ENCODE measurements around the gene PLEKHH1.
"Not testable (repeated sequence)": the region's sequence is repeated elsewhere in the genome, so short reads cannot be mapped to it uniquely, and the experiment has no call there.

Gene PLEKHH1

DNA sequence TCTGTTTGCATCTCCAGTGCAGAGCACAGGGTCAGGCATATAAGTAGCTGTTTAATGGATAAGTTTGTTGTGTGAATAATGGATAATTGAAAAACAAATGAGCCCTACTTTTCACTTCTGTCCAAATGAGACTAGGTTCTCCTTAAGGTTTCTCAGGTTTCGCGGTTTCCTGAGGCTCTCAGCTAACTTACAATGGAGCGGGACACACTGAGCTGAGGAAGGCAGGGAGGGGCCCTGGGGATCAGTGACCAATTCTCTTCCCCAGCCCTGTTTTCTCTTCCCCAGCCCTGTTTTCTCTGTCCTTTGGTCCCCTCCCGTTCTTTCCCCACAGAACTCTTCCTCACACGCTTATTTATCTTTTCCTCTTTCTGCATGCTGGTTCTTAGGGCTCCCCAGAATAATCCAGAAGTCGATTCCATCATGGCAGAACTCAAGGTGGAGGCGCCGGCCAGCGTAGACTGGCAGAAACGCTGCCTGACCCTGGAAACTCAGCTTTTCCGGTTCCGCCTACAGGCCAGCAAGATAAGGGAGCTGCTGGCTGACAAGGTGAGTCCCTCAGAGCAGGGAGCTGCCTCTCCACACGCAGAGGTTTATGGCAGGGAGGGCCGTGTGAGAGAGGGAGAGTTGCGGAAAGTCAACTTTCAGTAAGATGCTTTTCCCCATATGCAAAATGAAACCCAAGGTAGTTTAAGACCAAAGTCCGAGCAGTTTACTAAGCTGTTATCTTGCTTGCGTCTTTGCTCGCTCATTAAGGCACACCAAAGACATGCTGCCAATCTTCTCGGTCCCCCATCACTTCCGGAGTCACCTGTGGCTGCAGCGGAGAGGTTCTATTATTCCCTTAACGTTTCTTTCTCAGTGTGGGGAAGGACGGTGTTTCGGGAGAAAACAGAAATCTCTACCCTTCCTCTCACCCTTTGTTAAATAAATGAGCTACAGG, 8.6 kb downstream of the PLEKHH1 start:
- no peak overlapping the region for H3K27ac ChIP-seq (replicated peaks)
- TF ChIP-seq GABPA (IDR thresholded peaks at IDR 0.05; ENCODE audit: low read depth), result no peak
- TF ChIP-seq, protein P1, sequence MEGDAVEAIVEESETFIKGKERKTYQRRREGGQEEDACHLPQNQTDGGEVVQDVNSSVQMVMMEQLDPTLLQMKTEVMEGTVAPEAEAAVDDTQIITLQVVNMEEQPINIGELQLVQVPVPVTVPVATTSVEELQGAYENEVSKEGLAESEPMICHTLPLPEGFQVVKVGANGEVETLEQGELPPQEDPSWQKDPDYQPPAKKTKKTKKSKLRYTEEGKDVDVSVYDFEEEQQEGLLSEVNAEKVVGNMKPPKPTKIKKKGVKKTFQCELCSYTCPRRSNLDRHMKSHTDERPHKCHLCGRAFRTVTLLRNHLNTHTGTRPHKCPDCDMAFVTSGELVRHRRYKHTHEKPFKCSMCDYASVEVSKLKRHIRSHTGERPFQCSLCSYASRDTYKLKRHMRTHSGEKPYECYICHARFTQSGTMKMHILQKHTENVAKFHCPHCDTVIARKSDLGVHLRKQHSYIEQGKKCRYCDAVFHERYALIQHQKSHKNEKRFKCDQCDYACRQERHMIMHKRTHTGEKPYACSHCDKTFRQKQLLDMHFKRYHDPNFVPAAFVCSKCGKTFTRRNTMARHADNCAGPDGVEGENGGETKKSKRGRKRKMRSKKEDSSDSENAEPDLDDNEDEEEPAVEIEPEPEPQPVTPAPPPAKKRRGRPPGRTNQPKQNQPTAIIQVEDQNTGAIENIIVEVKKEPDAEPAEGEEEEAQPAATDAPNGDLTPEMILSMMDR (IDR thresholded peaks at IDR 0.05; ENCODE audit: insufficient read depth, low read length), result no peak
- TF ChIP-seq SPI1 (IDR thresholded peaks at IDR 0.05; ENCODE audit: borderline replicate concordance, low read depth), result no peak
- TF ChIP-seq, protein P2, sequence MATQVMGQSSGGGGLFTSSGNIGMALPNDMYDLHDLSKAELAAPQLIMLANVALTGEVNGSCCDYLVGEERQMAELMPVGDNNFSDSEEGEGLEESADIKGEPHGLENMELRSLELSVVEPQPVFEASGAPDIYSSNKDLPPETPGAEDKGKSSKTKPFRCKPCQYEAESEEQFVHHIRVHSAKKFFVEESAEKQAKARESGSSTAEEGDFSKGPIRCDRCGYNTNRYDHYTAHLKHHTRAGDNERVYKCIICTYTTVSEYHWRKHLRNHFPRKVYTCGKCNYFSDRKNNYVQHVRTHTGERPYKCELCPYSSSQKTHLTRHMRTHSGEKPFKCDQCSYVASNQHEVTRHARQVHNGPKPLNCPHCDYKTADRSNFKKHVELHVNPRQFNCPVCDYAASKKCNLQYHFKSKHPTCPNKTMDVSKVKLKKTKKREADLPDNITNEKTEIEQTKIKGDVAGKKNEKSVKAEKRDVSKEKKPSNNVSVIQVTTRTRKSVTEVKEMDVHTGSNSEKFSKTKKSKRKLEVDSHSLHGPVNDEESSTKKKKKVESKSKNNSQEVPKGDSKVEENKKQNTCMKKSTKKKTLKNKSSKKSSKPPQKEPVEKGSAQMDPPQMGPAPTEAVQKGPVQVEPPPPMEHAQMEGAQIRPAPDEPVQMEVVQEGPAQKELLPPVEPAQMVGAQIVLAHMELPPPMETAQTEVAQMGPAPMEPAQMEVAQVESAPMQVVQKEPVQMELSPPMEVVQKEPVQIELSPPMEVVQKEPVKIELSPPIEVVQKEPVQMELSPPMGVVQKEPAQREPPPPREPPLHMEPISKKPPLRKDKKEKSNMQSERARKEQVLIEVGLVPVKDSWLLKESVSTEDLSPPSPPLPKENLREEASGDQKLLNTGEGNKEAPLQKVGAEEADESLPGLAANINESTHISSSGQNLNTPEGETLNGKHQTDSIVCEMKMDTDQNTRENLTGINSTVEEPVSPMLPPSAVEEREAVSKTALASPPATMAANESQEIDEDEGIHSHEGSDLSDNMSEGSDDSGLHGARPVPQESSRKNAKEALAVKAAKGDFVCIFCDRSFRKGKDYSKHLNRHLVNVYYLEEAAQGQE (IDR thresholded peaks at IDR 0.05; ENCODE audit: insufficient replicate concordance, low read depth), result no peak
- no peak for TF ChIP-seq POLR2AphosphoS5 (IDR thresholded peaks at IDR 0.05; ENCODE audit: low read depth)
- H3K4me3 ChIP-seq (replicated peaks; ENCODE audit: insufficient read depth, low read length), result no peak overlapping the region
- DNase-seq (ENCODE audit: low read depth in 1 of 2, low spot score in 1 of 2), result no peak
- no peaks in the 10 kb centered on the region for H3K27me3 ChIP-seq (ENCODE audit: insufficient read depth, poor library complexity, severe bottlenecking)

DNA sequence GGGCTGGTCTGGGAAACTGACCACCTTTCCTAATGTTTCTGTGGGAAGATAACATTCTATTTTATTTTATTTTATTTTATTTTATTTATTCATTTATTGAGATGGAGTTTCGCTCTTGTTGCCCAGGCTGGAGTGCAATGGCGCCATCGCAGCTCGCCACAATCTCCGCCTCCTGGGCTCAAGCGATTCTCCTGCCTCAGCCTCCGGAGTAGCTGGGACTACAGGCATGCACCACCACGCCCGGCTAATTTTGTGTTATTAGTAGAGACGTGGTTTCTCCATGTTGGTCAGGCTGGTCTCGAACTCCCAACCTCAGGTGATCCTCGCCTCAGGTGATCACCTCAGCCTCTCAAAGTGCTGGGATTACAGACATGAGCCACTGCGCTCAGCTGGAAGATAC, 9.5 kb downstream of the PLEKHH1 start:
- not testable (repeated sequence) for DNase-seq (ENCODE audit: low read depth in 1 of 2, low spot score in 1 of 2); H3K4me3 ChIP-seq (replicated peaks; ENCODE audit: insufficient read depth, low read length); H3K27ac ChIP-seq (replicated peaks); H3K27me3 ChIP-seq (ENCODE audit: insufficient read depth, poor library complexity, severe bottlenecking)

DNA sequence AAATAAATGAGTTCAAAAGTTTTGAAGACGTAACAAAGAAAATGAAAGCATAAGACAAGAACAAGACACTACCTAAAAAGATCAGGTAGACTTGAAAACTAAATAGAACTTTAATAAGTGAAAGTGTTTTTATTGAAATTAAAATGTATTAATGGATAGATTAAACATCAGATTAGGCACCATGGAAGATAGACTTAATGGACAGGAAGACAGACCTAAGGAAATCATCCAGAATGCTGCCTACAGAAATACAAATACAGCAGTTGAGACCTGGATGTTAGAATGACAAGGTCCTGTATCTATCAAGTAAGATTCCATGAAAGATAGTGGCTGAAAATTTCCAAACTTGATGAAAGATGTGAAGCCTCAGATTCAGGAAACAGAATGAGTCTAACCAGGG, 11.5 kb downstream of the PLEKHH1 start:
- Histone ChIP-seq H3K27ac (replicated peaks) (no peak overlapping the region), H3K27me3 (ENCODE audit: insufficient read depth, poor library complexity, severe bottlenecking) (no peaks in the 10 kb centered on the region), H3K4me3 (replicated peaks; ENCODE audit: insufficient read depth, low read length) (no peak overlapping the region)
- no peak for DNase-seq (ENCODE audit: low read depth in 1 of 2, low spot score in 1 of 2)
- no peak for TF ChIP-seq SPI1 (IDR thresholded peaks at IDR 0.05; ENCODE audit: borderline replicate concordance, low read depth)
- no peak for TF ChIP-seq GABPA (IDR thresholded peaks at IDR 0.05; ENCODE audit: low read depth)
- TF ChIP-seq, protein P2 (IDR thresholded peaks at IDR 0.05; ENCODE audit: insufficient replicate concordance, low read depth), result no peak
- no peak for TF ChIP-seq POLR2AphosphoS5 (IDR thresholded peaks at IDR 0.05; ENCODE audit: low read depth)
- TF ChIP-seq, protein P1 (IDR thresholded peaks at IDR 0.05; ENCODE audit: insufficient read depth, low read length), result no peak

DNA sequence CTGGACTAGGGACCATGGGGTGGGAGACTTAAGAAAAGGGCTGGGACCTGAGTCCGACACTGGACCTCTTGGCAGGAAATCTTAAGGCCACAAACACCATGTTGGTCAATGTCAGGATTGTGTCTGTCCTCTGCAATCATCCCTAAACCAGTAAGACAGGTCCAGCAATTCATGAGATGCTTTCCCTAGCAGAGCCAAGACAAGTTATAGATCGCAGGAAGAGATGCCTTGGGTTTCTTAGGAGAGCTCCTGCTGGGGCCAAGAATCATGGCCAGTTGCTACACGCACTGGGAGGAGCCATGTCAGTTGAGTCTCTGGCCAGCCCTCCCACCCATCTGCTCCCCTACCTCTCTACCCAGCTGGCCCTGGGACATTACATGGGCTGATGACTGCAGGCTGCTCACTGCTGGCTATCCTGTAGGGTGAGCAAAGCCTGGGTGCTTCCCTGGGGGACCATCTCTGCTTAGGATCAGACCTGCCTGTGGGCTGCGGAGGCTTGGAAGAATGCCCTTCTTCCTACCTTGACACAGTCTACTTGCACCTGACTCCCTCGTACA, 14.2 kb downstream of the PLEKHH1 start:
- Histone ChIP-seq H3K27ac (replicated peaks) (no peak overlapping the region), H3K27me3 (ENCODE audit: insufficient read depth, poor library complexity, severe bottlenecking) (no peaks in the 10 kb centered on the region), H3K4me3 (replicated peaks; ENCODE audit: insufficient read depth, low read length) (no peak overlapping the region)
- TF ChIP-seq GABPA (IDR thresholded peaks at IDR 0.05; ENCODE audit: low read depth) (no peak), SPI1 (IDR thresholded peaks at IDR 0.05; ENCODE audit: borderline replicate concordance, low read depth) (no peak), POLR2AphosphoS5 (IDR thresholded peaks at IDR 0.05; ENCODE audit: low read depth) (no peak)
- TF ChIP-seq, protein P1 (IDR thresholded peaks at IDR 0.05; ENCODE audit: insufficient read depth, low read length), result no peak
- TF ChIP-seq, protein P2 (IDR thresholded peaks at IDR 0.05; ENCODE audit: insufficient replicate concordance, low read depth), result no peak
- DNase-seq (ENCODE audit: low read depth in 1 of 2, low spot score in 1 of 2), result no peak

Measured in HL-60 (cell line).